Body of pancreas (tissue), 4 donors: ENCODE data around the gene TBX5. TPM values are rescaled to one million over a fixed set of nuclear protein-coding genes. Genes with fewer than 3 reads are reported as not detected.

ENCODE experiments used
- ATAC-seq: fragments of 150-250 bp; one replicate; pipeline ENCODE4 v1.9.1; 2016
- DNase-seq, 4 donors: peaks; one replicate each; pipeline ENCODE4 v3.0.0-alpha.2; 2019
- H3K27ac ChIP-seq, 4 donors: fragments of 200-600 bp; sonication (generic); 1 replicate in 3 of 4; 2 replicates in 1 of 4; pipeline versions ENCODE4 v1.5.1 to v1.6.1; 2016 to 2019; ENCODE audit warnings: mild to moderate bottlenecking in 1 of 4, mixed read lengths in 1 of 4, moderate library complexity in 1 of 4
- H3K27me3 ChIP-seq, 2 donors: fragments of 200-600 bp; sonication (generic); one replicate each; pipeline ENCODE4 v1.6.0; 2016; ENCODE audit warnings: mild to moderate bottlenecking in 1 of 2
- H3K36me3 ChIP-seq, 2 donors: fragments of 200-600 bp; sonication (generic); replicated peaks in 1 of 2; 2 replicates each; pipeline ENCODE4 v1.5.1; 2016; ENCODE audit warnings: low read depth in 2 of 2; ENCODE audit not compliant: insufficient read depth in 1 of 2
- H3K4me1 ChIP-seq: fragments of 200-600 bp; sonication (generic); one replicate; pipeline ENCODE4 v1.6.0; 2016
- H3K4me3 ChIP-seq, 2 donors: fragments of 200-600 bp; sonication (generic); 1 replicate in 1 of 2; 2 replicates in 1 of 2; pipeline ENCODE4 v1.5.1; 2016 to 2019
- H3K9me3 ChIP-seq, 3 donors: fragments of 200-600 bp; sonication (generic); 1 replicate in 2 of 3; 2 replicates in 1 of 3; pipeline ENCODE4 v1.5.1; 2016
- CTCF ChIP-seq, 7 experiments: fragments of 450-650 bp in 4 of 7; fragments of 200-600 bp in 3 of 7; sonication (generic) in 3 of 7; IDR thresholded peaks; one replicate each; pipeline ENCODE4 v1.5.1; 2016 to 2019; ENCODE audit warnings: antibody characterized with exemption in 7 of 7
- POLR2A ChIP-seq, 3 donors: fragments of 450-650 bp; IDR thresholded peaks; one replicate each; pipeline ENCODE4 v1.6.1; 2016; ENCODE audit warnings: antibody characterized with exemption in 3 of 3, mild to moderate bottlenecking in 2 of 3
- WGBS, 2 donors: methylation state at CpG; one replicate each; pipeline ENCODE4 v1.1.5; 2017; 5-methylcytosine and 5-hydroxymethylcytosine counted together
- intact Hi-C: fragments of 100-400 bp; cut with DNase I; formaldehyde crosslinking; loops from one replicate; pipeline ENCODE4 v1.15.1; 2023
- total RNA-seq, 2 donors: library from RNA; depleted of rRNA; stranded (reverse); fragments of >200 nt; gene quantifications; one replicate each; pipeline ENCODE4 v1.1.0, GENCODE V29; 2016

Gene TBX5
- total RNA-seq, 2 donors from 2014 or later: not detected

DNA sequence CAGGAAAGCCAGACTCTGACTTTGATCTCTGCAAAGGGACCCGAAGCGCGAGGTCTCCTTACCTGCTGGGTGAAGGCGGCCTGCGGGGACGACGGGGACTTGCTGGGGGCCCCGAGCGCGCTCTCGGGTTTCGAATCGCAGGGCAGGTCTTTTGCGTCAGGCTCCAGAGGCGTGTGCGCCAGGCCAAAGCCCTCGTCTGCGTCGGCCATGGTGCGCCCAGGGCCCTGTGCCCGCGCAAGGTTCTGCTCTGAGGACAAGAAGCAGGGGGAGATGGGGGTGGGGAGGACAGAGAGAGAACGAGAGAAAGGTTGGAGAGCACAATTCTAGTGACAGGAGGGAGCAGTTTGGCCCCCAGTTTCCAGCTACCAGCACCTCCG lies 2.3 kb downstream of the TBX5 start:
- WGBS, 2 donors: 1 to 2% methylated on average over 24 of the region's 24 CpGs
- no peak for TF ChIP-seq POLR2A (IDR thresholded peaks at IDR 0.05)
- ATAC-seq (no peak), DNase-seq (no peak)
- intact Hi-C loops: no loop called here
- H3K9me3 ChIP-seq: no peaks in the 10 kb centered on the region
- peaks cover 0 to 39% of the 10 kb centered on the region in 2 donors for H3K27me3 ChIP-seq
- no peak overlapping the region for H3K4me3 ChIP-seq
- H3K4me1 ChIP-seq: peaks cover 12% of the 10 kb centered on the region
- H3K27ac ChIP-seq: no peak overlapping the region
- no peaks in the 10 kb centered on the region for H3K36me3 ChIP-seq

DNA sequence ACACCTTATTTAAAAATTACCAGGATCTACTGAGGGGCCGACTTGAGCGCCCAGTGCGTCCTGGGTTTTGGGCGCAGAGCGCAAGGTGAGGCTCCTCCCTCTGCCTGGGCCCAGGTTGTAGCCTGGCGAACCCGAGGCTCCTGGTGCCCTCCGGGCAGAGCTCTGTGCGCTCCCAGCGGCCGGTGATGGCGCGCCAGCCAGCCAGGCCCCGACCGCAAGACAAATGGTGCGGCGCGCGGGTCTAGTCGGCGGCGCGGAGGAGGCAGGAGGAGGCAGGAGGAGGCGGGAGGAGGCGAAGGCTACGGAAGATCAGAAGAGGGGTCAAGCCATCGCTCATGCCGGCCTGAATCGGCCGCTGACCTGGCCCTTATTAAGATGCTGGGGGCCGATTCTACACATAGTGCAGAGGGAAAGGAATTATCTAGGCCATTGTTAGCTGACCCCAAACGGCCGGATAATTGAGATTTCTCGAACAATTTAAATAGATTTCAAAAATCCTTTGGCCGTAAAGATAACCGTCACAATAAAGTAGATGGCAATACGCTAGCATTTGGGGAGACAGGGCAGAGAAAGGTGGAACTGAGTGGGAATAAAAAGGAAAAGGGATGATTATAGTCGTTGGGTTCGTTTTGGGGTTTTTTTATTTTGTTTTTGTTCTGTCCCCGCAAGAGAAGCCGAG lies 2.8 kb downstream of the TBX5 start:
- Histone ChIP-seq H3K9me3 (no peaks in the 10 kb centered on the region), H3K36me3 (no peaks in the 10 kb centered on the region), H3K27ac (no peak overlapping the region), H3K4me3 (no peak overlapping the region), H3K27me3 (peaks cover 0 to 36% of the 10 kb centered on the region in 2 donors), H3K4me1 (peaks cover 9% of the 10 kb centered on the region)
- TF ChIP-seq CTCF (IDR thresholded peaks at IDR 0.05) (no peak), POLR2A (IDR thresholded peaks at IDR 0.05) (no peak)
- WGBS, 2 donors: 1 to 3% methylated on average over 24 to 41 of the region's 41 CpGs
- ATAC-seq (no peak), DNase-seq (no peak)
- intact Hi-C loops: no loop called here

GRCh38 chr12:114402084-114402717 lies 3.7 kb downstream of the TBX5 start:
- Histone ChIP-seq H3K4me1 (peaks cover 9% of the 10 kb centered on the region), H3K4me3 (no peak overlapping the region), H3K9me3 (no peaks in the 10 kb centered on the region), H3K27me3 (peaks cover 0 to 36% of the 10 kb centered on the region in 2 donors), H3K36me3 (no peaks in the 10 kb centered on the region), H3K27ac (no peak overlapping the region)
- no peak for DNase-seq
- WGBS, 2 donors: 9 to 10% methylated on average over 5 of the region's 5 CpGs
- ATAC-seq: no peak
- intact Hi-C loops: no loop called here
- TF ChIP-seq POLR2A (IDR thresholded peaks at IDR 0.05) (no peak), CTCF (IDR thresholded peaks at IDR 0.05) (no peak)

DNA sequence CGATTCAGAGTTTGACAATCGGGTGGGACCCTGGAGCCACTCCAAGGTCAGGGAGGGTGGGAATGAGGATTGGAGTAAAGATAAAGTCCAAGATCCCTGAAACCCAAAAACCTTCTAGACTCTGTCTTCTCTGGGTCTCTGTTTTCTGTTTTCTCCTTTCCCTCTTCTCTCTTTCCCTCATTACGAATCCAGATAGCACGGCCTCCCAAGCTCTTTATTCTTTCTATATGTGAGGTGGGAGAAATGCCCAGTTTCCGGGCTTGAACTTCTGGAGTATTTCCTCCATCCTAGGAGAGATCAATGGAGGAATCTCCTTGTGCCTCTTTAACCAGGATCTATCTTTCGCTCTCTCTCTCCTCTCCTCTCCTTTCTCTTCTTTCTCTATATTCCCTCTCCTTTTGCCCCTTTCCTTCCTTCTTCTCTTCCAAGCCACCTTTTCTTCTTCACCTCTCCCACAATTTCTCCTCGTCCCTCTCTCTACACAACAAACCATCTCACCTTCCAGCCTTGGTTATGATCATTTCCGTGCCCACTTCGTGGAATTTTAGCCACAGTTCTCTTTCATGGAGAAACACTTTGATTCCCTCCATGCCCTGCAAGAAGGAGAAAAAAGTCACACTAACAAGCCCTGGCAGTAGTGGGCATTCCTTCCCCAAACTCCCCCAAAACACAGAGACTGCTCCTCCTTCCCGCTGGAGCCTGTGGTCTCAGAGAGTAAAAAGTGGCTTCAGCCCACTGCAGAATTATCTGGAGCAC lies 4.4 kb downstream of the TBX5 start:
- 4 to 7% methylated on average over 10 of the region's 10 CpGs for WGBS, 2 donors
- no peak for DNase-seq
- ATAC-seq: no peak
- H3K9me3 ChIP-seq: no peaks in the 10 kb centered on the region
- TF ChIP-seq POLR2A (IDR thresholded peaks at IDR 0.05) (no peak), CTCF (IDR thresholded peaks at IDR 0.05) (no peak)
- intact Hi-C loops: no loop called here
- H3K27ac ChIP-seq: no peak overlapping the region
- H3K4me1 ChIP-seq: peaks cover 9% of the 10 kb centered on the region
- peaks cover 0 to 38% of the 10 kb centered on the region in 2 donors for H3K27me3 ChIP-seq
- no peaks in the 10 kb centered on the region for H3K36me3 ChIP-seq
- no peak overlapping the region for H3K4me3 ChIP-seq

DNA sequence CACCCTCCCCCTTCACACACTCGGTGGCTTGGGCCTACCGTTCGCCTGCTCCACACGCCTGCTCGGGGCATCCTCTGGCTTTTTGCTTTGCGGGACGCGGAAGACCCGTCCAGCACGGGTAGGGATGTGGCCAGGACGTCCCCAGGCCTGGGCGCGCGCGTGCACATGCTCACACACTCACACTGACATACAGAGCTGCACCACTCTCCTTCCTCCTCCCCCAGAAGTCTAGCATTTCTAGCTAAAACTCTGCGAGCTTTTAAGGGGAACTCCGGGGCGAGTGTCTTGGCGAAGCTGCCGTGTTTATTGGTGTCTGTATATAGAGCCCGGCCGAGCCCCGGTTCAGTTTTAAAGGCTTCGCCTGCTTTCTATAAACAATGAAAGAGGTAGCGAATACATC lies 5.0 kb downstream of the TBX5 start:
- Histone ChIP-seq H3K27ac (no peak overlapping the region), H3K36me3 (no peaks in the 10 kb centered on the region), H3K27me3 (peaks cover 0 to 44% of the 10 kb centered on the region in 2 donors), H3K9me3 (no peaks in the 10 kb centered on the region), H3K4me1 (peaks cover 14% of the 10 kb centered on the region), H3K4me3 (no peak overlapping the region)
- ATAC-seq: no peak
- intact Hi-C loops: no loop called here
- 2% methylated on average over 21 to 25 of the region's 25 CpGs for whole genome bisulfite sequencing, 2 donors
- no peak for DNase-seq
- TF ChIP-seq CTCF (IDR thresholded peaks at IDR 0.05) (no peak), POLR2A (IDR thresholded peaks at IDR 0.05) (no peak)
